HepG2 (cell line): ENCODE data around the gene HBA2. TPM values are rescaled to one million over a fixed set of nuclear protein-coding genes. Genes with fewer than 3 reads are reported as not detected.
A peak's percentile ranks its signal among the peaks of the same experiment; 100 is the strongest.

Source experiments
- ATAC-seq: fragments of 200-7000 bp; cut with Tn5 transposase; 3 replicates; pipeline ENCODE4 v1.9.1; 2020; ENCODE audit warnings: mild to moderate bottlenecking, moderate library complexity
- BruUV-seq: library from RNA; stranded (reverse); fragments of 400-500 nt; replicated peaks from 2 replicates; lab custom pipeline; 2021; lab: Mats Ljungman, UMichigan
- CTCF ChIA-PET: fragments of 300-600 bp; formaldehyde crosslinking; extraction: SDS; loops from one replicate; lab custom pipeline; 2021; ENCODE audit warnings: low total read pairs, inconsistent platforms, low intra/inter-chr PET ratio; lab: Yijun Ruan, JAX
- POLR2A ChIA-PET: fragments of 350-600 bp; sonication (Branson Sonifier 250); formaldehyde crosslinking; loops from one replicate; lab custom pipeline; 2020; ENCODE audit warnings: antibody characterized with exemption, inconsistent platforms; lab: Yijun Ruan, JAX
- DNase-seq: peaks from one replicate; pipeline ENCODE4 v3.0.0-alpha.2; 2015; ENCODE audit warnings: low spot score
- FAIRE-seq: peaks from 3 replicates; lab custom pipeline; 2011; peaks lifted over from hg19 to GRCh38; lab: Jason Lieb, UNC
- H2AFZ ChIP-seq: one replicate; pipeline ENCODE4 v1.6.1; 2011; ENCODE audit warnings: low read length, inconsistent platforms
- H3K27ac ChIP-seq: fragments of 300-600 bp; 3 replicates; pipeline ENCODE4 v1.8.0; 2011; ENCODE audit warnings: mixed run types, mild to moderate bottlenecking, mixed read lengths, low read length, inconsistent platforms; ENCODE audit not compliant: insufficient read depth; ENCODE audit errors: extremely low read length
- H3K27me3 ChIP-seq, 2 experiments: fragments of 200-600 bp in 1 of 2; 2 replicates in 1 of 2; 3 replicates in 1 of 2; pipeline versions ENCODE4 v1.6.0 to v1.8.0; 2011; ENCODE audit warnings: low read length in 2 of 2, mild to moderate bottlenecking in 2 of 2, moderate library complexity in 2 of 2, inconsistent platforms in 1 of 2; ENCODE audit not compliant: insufficient read depth in 2 of 2, control insufficient read depth in 1 of 2
- H3K36me3 ChIP-seq, 2 experiments: fragments of 200-600 bp in 1 of 2; replicated peaks in 1 of 2; 2 replicates in 1 of 2; 3 replicates in 1 of 2; pipeline versions ENCODE4 v1.5.1 to v1.8.0; 2011; ENCODE audit warnings: low read length in 2 of 2, inconsistent platforms in 1 of 2; ENCODE audit not compliant: insufficient read depth in 2 of 2, control insufficient read depth in 1 of 2
- H3K4me1 ChIP-seq: 2 replicates; pipeline ENCODE4 v1.5.1; 2012; ENCODE audit warnings: low read length, inconsistent platforms; ENCODE audit not compliant: insufficient read depth
- H3K4me2 ChIP-seq: 2 replicates; pipeline ENCODE4 v1.6.0; 2011; ENCODE audit warnings: low read depth, low read length, inconsistent platforms
- H3K4me3 ChIP-seq, 3 experiments: fragments of 200-600 bp in 1 of 3; sonication (generic), shearing (Covaris generic) in 1 of 3; replicated peaks in 1 of 3; 2 replicates each; pipeline ENCODE4 v1.5.1; 2011 to 2016; ENCODE audit warnings: low read length in 3 of 3, inconsistent platforms in 2 of 3, low read depth in 2 of 3, mild to moderate bottlenecking in 2 of 3, control low read depth in 1 of 3, mixed read lengths in 1 of 3; ENCODE audit not compliant: insufficient read depth in 1 of 3
- H3K79me2 ChIP-seq: one replicate; pipeline ENCODE4 v1.6.1; 2011; ENCODE audit warnings: low read length, inconsistent platforms; ENCODE audit not compliant: insufficient read depth
- H3K9ac ChIP-seq: 2 replicates; pipeline ENCODE4 v1.6.0; 2011; ENCODE audit warnings: mild to moderate bottlenecking, low read depth, low read length, inconsistent platforms; ENCODE audit not compliant: insufficient read depth
- H3K9me3 ChIP-seq: 2 replicates; pipeline ENCODE4 v1.5.1; 2012; ENCODE audit warnings: mild to moderate bottlenecking, low read length
- H4K20me1 ChIP-seq: 2 replicates; pipeline ENCODE4 v1.6.0; 2011; ENCODE audit warnings: inconsistent platforms, mild to moderate bottlenecking, low read length, moderate library complexity; ENCODE audit not compliant: insufficient read depth
- ASH2L ChIP-seq: fragments of 300-600, 200-600 bp; sonication (generic); IDR thresholded peaks from 2 replicates; pipeline ENCODE4 v1.7.0; 2017; ENCODE audit warnings: low read depth, mild to moderate bottlenecking, moderate library complexity, mixed read lengths, low read length; ENCODE audit not compliant: insufficient read length
- CREBL2 ChIP-seq: sonication (generic); formaldehyde crosslinking; IDR thresholded peaks from 2 replicates; pipeline ENCODE4 v1.8.1; 2023; ENCODE audit warnings: missing genetic modification reagents, mild to moderate bottlenecking, borderline replicate concordance
- DMAP1 ChIP-seq: IDR thresholded peaks from 2 replicates; pipeline ENCODE4 v1.6.1; 2016
- ETS1 ChIP-seq: sonication (generic); formaldehyde crosslinking; IDR thresholded peaks from 2 replicates; pipeline ENCODE4 v1.4.0; 2020; ENCODE audit warnings: missing genetic modification reagents
- GABPB1 ChIP-seq: IDR thresholded peaks from 2 replicates; pipeline ENCODE4 v1.6.1; 2016; ENCODE audit warnings: mild to moderate bottlenecking, missing genetic modification reagents, moderate library complexity, missing compliant biosample characterization
- KAT7 ChIP-seq: IDR thresholded peaks from 2 replicates; pipeline ENCODE4 v1.6.1; 2018; ENCODE audit warnings: borderline replicate concordance, missing compliant biosample characterization
- PATZ1 ChIP-seq: sonication (generic); formaldehyde crosslinking; IDR thresholded peaks from 2 replicates; pipeline ENCODE4 v1.4.0; 2020; ENCODE audit warnings: missing genetic modification reagents
- PHF8 ChIP-seq: sonication (generic); formaldehyde crosslinking; IDR thresholded peaks from 2 replicates; pipeline ENCODE4 v1.5.0; 2020; ENCODE audit warnings: missing genetic modification reagents
- RFXAP ChIP-seq: sonication (generic); formaldehyde crosslinking; IDR thresholded peaks from 2 replicates; pipeline ENCODE4 v1.4.0; 2020; ENCODE audit warnings: missing genetic modification reagents, borderline replicate concordance
- SAP130 ChIP-seq: IDR thresholded peaks from 2 replicates; pipeline ENCODE4 v1.6.1; 2016; ENCODE audit warnings: low read depth
- TMF1 ChIP-seq: sonication (generic); formaldehyde crosslinking; IDR thresholded peaks from 2 replicates; pipeline ENCODE4 v1.8.1; 2022; ENCODE audit warnings: low read depth, missing genetic modification reagents
- ZNF263 ChIP-seq: sonication (generic); formaldehyde crosslinking; IDR thresholded peaks from 2 replicates; pipeline ENCODE4 v1.4.0; 2020; ENCODE audit warnings: missing genetic modification reagents
- ZNF335 ChIP-seq: sonication (generic); formaldehyde crosslinking; IDR thresholded peaks from 2 replicates; pipeline ENCODE4 v1.4.0; 2020; ENCODE audit warnings: missing genetic modification reagents
- ZNF530 ChIP-seq: sonication (generic); formaldehyde crosslinking; IDR thresholded peaks from 2 replicates; pipeline ENCODE4 v1.5.0; 2020; ENCODE audit warnings: low read depth, mild to moderate bottlenecking, missing genetic modification reagents
- ZNF607 ChIP-seq: sonication (generic); formaldehyde crosslinking; IDR thresholded peaks from 2 replicates; pipeline ENCODE4 v1.5.1; 2020; ENCODE audit warnings: missing genetic modification reagents, mild to moderate bottlenecking, borderline replicate concordance
- ZSCAN25 ChIP-seq: sonication (generic); formaldehyde crosslinking; IDR thresholded peaks from 2 replicates; pipeline ENCODE4 v1.8.0; 2022; ENCODE audit warnings: mild to moderate bottlenecking, missing genetic modification reagents
- WGBS: methylation state at CpG from one replicate; pipeline ENCODE4 v1.1.6; 2017; ENCODE audit warnings: low lambda C conversion rate; 5-methylcytosine and 5-hydroxymethylcytosine counted together
- in situ Hi-C: cut with HindIII; loops from 2 replicates; pipeline ENCODE4 v1.10.0; 2017; ENCODE audit warnings: low pct_unique_long_range_greater_than_20kb; ENCODE audit not compliant: extremely low pct_ligation_motif_present
- intact Hi-C: fragments of 100-400 bp; cut with micrococcal nuclease; formaldehyde crosslinking; loops from one replicate; pipeline ENCODE4 v1.10.0; 2022; ENCODE audit not compliant: unreplicated experiment
- polyA plus RNA-seq, 8 experiments: library from polyadenylated mRNA; depleted of rRNA in 3 of 8; stranded (reverse) in 7 of 8; unstranded in 1 of 8; fragments of >200 nt; fragmentation: Illumina TruSeq in 4 of 8; extraction: Trizol in 4 of 8; gene quantifications; 2 replicates each; pipeline versions ENCODE4 v1.2.1 to v1.2.3, GENCODE V29; 2011 to 2016; ENCODE audit warnings: low read depth in 4 of 8, missing spikeins in 1 of 8, mixed read lengths in 1 of 8; ENCODE audit not compliant: insufficient read depth in 1 of 8
- total RNA-seq, 5 experiments: library from RNA; depleted of rRNA; stranded (reverse); fragments of >200 nt; fragmentation: Illumina TruSeq; extraction: Trizol; gene quantifications; 2 replicates each; pipeline ENCODE4 v1.2.3, GENCODE V29; 2016; ENCODE audit warnings: low read depth in 1 of 5

Gene HBA2
- total and polyA plus RNA-seq, 2 of the 13 experiments (the other 11 are each of a cell fraction or from before 2014, with no cell fraction given) = not detected

GRCh38 chr16:138049-138417 is 34.6 kb upstream of the HBA2 start:
- H3K27me3 ChIP-seq = no peaks in the 10 kb centered on the region
- peak; percentile 11; the same call in 1 of the 2 replicates for TF ChIP-seq DMAP1
- TF ChIP-seq ZSCAN25 (CRISPR knock-in tag) = peak; percentile 96; the same call in 1 of the 2 replicates
- peak; percentile 60; the same call in 1 of the 2 replicates for TF ChIP-seq ZNF263 (CRISPR knock-in tag)
- no peak for TF ChIP-seq ETS1 (CRISPR knock-in tag)
- peak; percentile 20 for TF ChIP-seq ASH2L
- TF ChIP-seq ZNF335 (CRISPR knock-in tag) = 0 out of 2 replicates have a peak, but pooled peaks have one; percentile 3
- 0 out of 2 replicates have a peak, but pooled peaks have one; percentile 4 for TF ChIP-seq KAT7 (CRISPR knock-in tag)
- peak; percentile 5; the same call in 1 of the 2 replicates for TF ChIP-seq TMF1 (CRISPR knock-in tag)
- 0 out of 2 replicates have a peak, but pooled peaks have one; percentile 11 for TF ChIP-seq ZNF607 (CRISPR knock-in tag)
- TF ChIP-seq PHF8 = peak; percentile 44; the same call in 1 of the 2 replicates
- no peak for TF ChIP-seq RFXAP (CRISPR knock-in tag)
- TF ChIP-seq ZNF530 = no peak
- TF ChIP-seq CREBL2 (CRISPR knock-in tag) = no peak
- 0 out of 2 replicates have a peak, but pooled peaks have one; percentile 11 for TF ChIP-seq SAP130 (CRISPR knock-in tag)
- TF ChIP-seq PATZ1 = peak; percentile 47; the same call in 1 of the 2 replicates
- peak; percentile 9; the same call in 1 of the 2 replicates for TF ChIP-seq GABPB1 (CRISPR knock-in tag)
- no peaks in the 10 kb centered on the region for H3K36me3 ChIP-seq
- WGBS = 3% methylated on average over 28 of the region's 30 CpGs
- peak overlapping the region; percentile 75 for H3K27ac ChIP-seq
- H4K20me1 ChIP-seq = no peaks in the 10 kb centered on the region
- in situ Hi-C loops (no loop called here), intact Hi-C loops (no loop called here)
- BruUV-seq = no TSS peak
- H3K9ac ChIP-seq = peak overlapping the region; percentile 81
- FAIRE-seq = no peak
- no peaks in the 10 kb centered on the region for H3K9me3 ChIP-seq
- no peak for DNase-seq
- H3K79me2 ChIP-seq = peaks cover 19% of the 10 kb centered on the region
- ATAC-seq = peak; percentile 69
- H3K4me1 ChIP-seq = peaks cover 37% of the 10 kb centered on the region
- ChIA-PET CTCF (no interaction called here), POLR2A (interaction anchor here (1.8 kb wide), 1 partner anchor 85 kb away, joined by 6 read pairs; the partner anchor contains the start of genes POLR3K and SNRNP25)
- peak overlapping the region; percentile 81 to 92 (median 84) for H3K4me3 ChIP-seq
- H3K4me2 ChIP-seq = peak overlapping the region; percentile 73
- H2AFZ ChIP-seq = no peak overlapping the region
